Vagina (tissue), 2 donors: ENCODE results near the gene RAB6B.

Source experiments
- POLR2A ChIP-seq, 2 donors: fragments of 450-650 bp; IDR thresholded peaks; one replicate each; pipeline ENCODE4 v1.6.1; 2017; ENCODE audit warnings: antibody characterized with exemption in 2 of 2, mild to moderate bottlenecking in 2 of 2, moderate library complexity in 2 of 2
- POLR2AphosphoS5 ChIP-seq, 2 donors: sonication (generic); formaldehyde crosslinking; IDR thresholded peaks; one replicate each; pipeline ENCODE4 v1.9.0; 2017; ENCODE audit warnings: antibody characterized with exemption in 2 of 2, mild to moderate bottlenecking in 2 of 2, low read depth in 1 of 2; ENCODE audit not compliant: insufficient read depth in 1 of 2
- TF ChIP-seq, protein P1 (sequence below), 3 experiments: fragments of 450-650 bp in 2 of 3; fragments of 200-600 bp in 1 of 3; sonication (generic) in 1 of 3; IDR thresholded peaks; one replicate each; pipeline ENCODE4 v1.5.1; 2017 to 2019; ENCODE audit warnings: antibody characterized with exemption in 3 of 3, mild to moderate bottlenecking in 2 of 3, moderate library complexity in 2 of 3

DNA sequence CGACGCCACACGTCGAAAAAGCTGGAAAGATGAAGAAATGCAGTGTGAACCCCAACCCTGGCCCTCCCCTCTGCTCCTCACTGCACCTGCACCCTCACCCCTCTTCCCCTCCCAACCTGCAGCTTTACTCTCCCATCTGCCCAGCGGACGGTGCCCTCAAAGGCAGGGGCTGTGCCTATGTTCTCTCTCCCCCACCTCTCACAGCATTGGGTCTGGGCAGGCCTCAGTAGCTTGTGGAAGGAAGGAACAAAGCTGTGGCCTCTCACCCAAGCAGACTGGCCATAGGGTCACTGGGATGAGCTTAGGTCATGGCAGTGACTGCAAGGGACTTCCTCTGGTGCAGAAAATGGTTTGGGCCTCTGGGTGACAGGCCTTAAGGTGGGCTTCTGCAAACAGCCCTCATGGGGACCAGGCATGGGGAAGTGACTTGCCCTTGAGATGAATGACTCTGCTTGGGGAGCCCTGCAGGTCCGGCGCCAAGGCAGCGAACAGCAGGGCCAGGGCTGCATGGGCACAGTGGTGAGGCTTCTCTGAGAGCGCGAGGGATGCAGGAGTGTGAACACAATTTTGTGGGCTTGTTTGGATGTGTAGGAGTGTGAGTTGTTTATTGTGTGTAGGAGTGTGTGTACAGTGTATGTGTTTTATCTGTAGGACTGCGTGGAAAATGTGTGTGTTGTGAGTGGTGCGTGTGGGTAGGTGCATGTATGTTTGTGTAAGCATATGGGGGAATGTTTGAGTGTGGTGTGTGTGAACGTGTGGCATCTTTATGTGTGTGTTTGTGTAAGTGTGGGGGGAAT lies 60.9 kb downstream of the RAB6B start:
- TF ChIP-seq, protein P1, sequence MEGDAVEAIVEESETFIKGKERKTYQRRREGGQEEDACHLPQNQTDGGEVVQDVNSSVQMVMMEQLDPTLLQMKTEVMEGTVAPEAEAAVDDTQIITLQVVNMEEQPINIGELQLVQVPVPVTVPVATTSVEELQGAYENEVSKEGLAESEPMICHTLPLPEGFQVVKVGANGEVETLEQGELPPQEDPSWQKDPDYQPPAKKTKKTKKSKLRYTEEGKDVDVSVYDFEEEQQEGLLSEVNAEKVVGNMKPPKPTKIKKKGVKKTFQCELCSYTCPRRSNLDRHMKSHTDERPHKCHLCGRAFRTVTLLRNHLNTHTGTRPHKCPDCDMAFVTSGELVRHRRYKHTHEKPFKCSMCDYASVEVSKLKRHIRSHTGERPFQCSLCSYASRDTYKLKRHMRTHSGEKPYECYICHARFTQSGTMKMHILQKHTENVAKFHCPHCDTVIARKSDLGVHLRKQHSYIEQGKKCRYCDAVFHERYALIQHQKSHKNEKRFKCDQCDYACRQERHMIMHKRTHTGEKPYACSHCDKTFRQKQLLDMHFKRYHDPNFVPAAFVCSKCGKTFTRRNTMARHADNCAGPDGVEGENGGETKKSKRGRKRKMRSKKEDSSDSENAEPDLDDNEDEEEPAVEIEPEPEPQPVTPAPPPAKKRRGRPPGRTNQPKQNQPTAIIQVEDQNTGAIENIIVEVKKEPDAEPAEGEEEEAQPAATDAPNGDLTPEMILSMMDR (IDR thresholded peaks at IDR 0.05): no peak
- TF ChIP-seq POLR2A (IDR thresholded peaks at IDR 0.05) (no peak), POLR2AphosphoS5 (IDR thresholded peaks at IDR 0.05; ENCODE audit: insufficient read depth in 1 of 2, low read depth in 1 of 2) (no peak)
